IMR-90 (cell line): ENCODE measurements around the gene NCKAP5L. TPM values are rescaled to one million over a fixed set of nuclear protein-coding genes. Genes with fewer than 3 reads are reported as not detected.

Experiments
- ATAC-seq: fragments of 200-7000 bp; cut with Tn5 transposase; 2 replicates; pipeline ENCODE4 v1.9.1; 2020; ENCODE audit warnings: low read depth, mild to moderate bottlenecking, moderate library complexity
- BruUV-seq: library from RNA; stranded (reverse); fragments of 400-500 nt; replicated peaks from 2 replicates; lab custom pipeline; 2021; lab: Mats Ljungman, UMichigan
- CTCF ChIA-PET: fragments of 300-600 bp; formaldehyde crosslinking; extraction: SDS; loops from one replicate; lab custom pipeline; 2021; ENCODE audit warnings: antibody characterized with exemption; lab: Yijun Ruan, JAX
- POLR2A ChIA-PET: fragments of 300-600 bp; sonication (Branson Sonifier 250); formaldehyde crosslinking; loops from one replicate; lab custom pipeline; 2022; ENCODE audit warnings: antibody characterized with exemption; ENCODE audit not compliant: unreplicated experiment; lab: Charles Lee
- DNase-seq: peaks from one replicate; pipeline ENCODE4 v3.0.0; 2013
- H2AFZ ChIP-seq: replicated peaks from 2 replicates; pipeline ENCODE3; 2013; ENCODE audit warnings: low read length, mild to moderate bottlenecking; ENCODE audit not compliant: poor library complexity
- H2AK5ac ChIP-seq: 2 replicates; pipeline ENCODE4 v1.6.1; 2013; ENCODE audit warnings: low read depth, low read length, inconsistent platforms
- H2AK9ac ChIP-seq: replicated peaks from 2 replicates; pipeline ENCODE3; 2013; ENCODE audit warnings: mild to moderate bottlenecking, low read depth, low read length, moderate library complexity; ENCODE audit not compliant: poor library complexity
- H2BK120ac ChIP-seq: 2 replicates; pipeline ENCODE4 v1.6.1; 2013; ENCODE audit warnings: low read depth, low read length, inconsistent platforms
- H2BK15ac ChIP-seq: 3 replicates; pipeline ENCODE4 v1.6.1; 2013; ENCODE audit warnings: low read depth, low read length, inconsistent platforms
- H2BK20ac ChIP-seq: 2 replicates; pipeline ENCODE4 v1.6.1; 2013; ENCODE audit warnings: low read depth, mild to moderate bottlenecking, inconsistent platforms, low read length, moderate library complexity
- H2BK5ac ChIP-seq: 2 replicates; pipeline ENCODE4 v1.6.1; 2013; ENCODE audit warnings: mild to moderate bottlenecking, low read depth, low read length, inconsistent platforms; ENCODE audit not compliant: poor library complexity, severe bottlenecking
- H3K14ac ChIP-seq: replicated peaks from 2 replicates; pipeline ENCODE4 v1.6.1; 2013; ENCODE audit warnings: low read depth, low read length, inconsistent platforms
- H3K18ac ChIP-seq: 2 replicates; pipeline ENCODE4 v1.6.1; 2013; ENCODE audit warnings: low read depth, low read length, control low read depth
- H3K23ac ChIP-seq: 2 replicates; pipeline ENCODE4 v1.6.1; 2013; ENCODE audit warnings: low read depth, low read length, inconsistent platforms
- H3K27ac ChIP-seq: 2 replicates; pipeline ENCODE4 v1.5.1; 2013; ENCODE audit warnings: mild to moderate bottlenecking, control low read depth, low read length; ENCODE audit not compliant: insufficient read depth
- H3K27me3 ChIP-seq: 2 replicates; pipeline ENCODE4 v1.6.1; 2013; ENCODE audit warnings: low read length; ENCODE audit not compliant: control insufficient read depth, insufficient read depth
- H3K36me3 ChIP-seq: 2 replicates; pipeline ENCODE4 v1.6.1; 2013; ENCODE audit warnings: low read length, mixed read lengths; ENCODE audit not compliant: control insufficient read depth, insufficient read depth
- H3K4ac ChIP-seq: 2 replicates; pipeline ENCODE4 v1.6.1; 2013; ENCODE audit warnings: low read depth, low read length, inconsistent platforms
- H3K4me1 ChIP-seq: 2 replicates; pipeline ENCODE4 v1.6.1; 2013; ENCODE audit warnings: low read length, mixed read lengths; ENCODE audit not compliant: control insufficient read depth, insufficient read depth
- H3K4me2 ChIP-seq: 2 replicates; pipeline ENCODE4 v1.6.1; 2013; ENCODE audit warnings: low read depth, mild to moderate bottlenecking, control low read depth, low read length, moderate library complexity
- H3K4me3 ChIP-seq: 2 replicates; pipeline ENCODE4 v1.5.1; 2013; ENCODE audit warnings: low read depth, mild to moderate bottlenecking, control low read depth, low read length, moderate library complexity; ENCODE audit not compliant: insufficient read depth
- H3K56ac ChIP-seq: 2 replicates; pipeline ENCODE4 v1.6.1; 2013; ENCODE audit warnings: low read length, inconsistent platforms; ENCODE audit not compliant: insufficient read depth; ENCODE audit errors: extremely low read depth
- H3K79me1 ChIP-seq, 2 experiments: 2 replicates each; pipeline ENCODE4 v1.6.1; 2013; ENCODE audit warnings: low read length in 2 of 2, inconsistent platforms in 1 of 2, low read depth in 1 of 2
- H3K9ac ChIP-seq: 2 replicates; pipeline ENCODE4 v1.6.1; 2013; ENCODE audit warnings: low read depth, low read length, control low read depth
- H3K9me1 ChIP-seq: 2 replicates; pipeline ENCODE4 v1.6.1; 2013; ENCODE audit warnings: low read length, inconsistent platforms; ENCODE audit not compliant: insufficient read depth
- H3K9me3 ChIP-seq: 2 replicates; pipeline ENCODE4 v1.6.1; 2013; ENCODE audit warnings: low read length; ENCODE audit not compliant: control insufficient read depth, insufficient read depth
- H4K20me1 ChIP-seq: 2 replicates; pipeline ENCODE4 v1.6.1; 2013; ENCODE audit warnings: low read length, inconsistent platforms; ENCODE audit not compliant: insufficient read depth
- H4K5ac ChIP-seq: 2 replicates; pipeline ENCODE4 v1.6.1; 2013; ENCODE audit warnings: mild to moderate bottlenecking, low read depth, low read length, control low read depth
- H4K8ac ChIP-seq, 2 experiments: 2 replicates each; pipeline ENCODE4 v1.6.1; 2013; ENCODE audit warnings: low read depth in 2 of 2, low read length in 2 of 2, control low read depth in 1 of 2, inconsistent platforms in 1 of 2
- H4K91ac ChIP-seq: 2 replicates; pipeline ENCODE4 v1.6.1; 2013; ENCODE audit warnings: low read depth, low read length, inconsistent platforms; ENCODE audit not compliant: insufficient read depth
- BHLHE40 ChIP-seq: fragments of 150-350 bp; IDR thresholded peaks from 2 replicates; pipeline ENCODE4 v1.6.1; 2016; ENCODE audit warnings: mild to moderate bottlenecking, low read depth, low read length
- CEBPB ChIP-seq: IDR thresholded peaks from 2 replicates; pipeline ENCODE4 v1.6.1; 2012; ENCODE audit warnings: low read depth, low read length, improper control_type of control experiment
- CHD1 ChIP-seq: IDR thresholded peaks from 2 replicates; pipeline ENCODE4 v1.6.1; 2012; ENCODE audit warnings: low read depth, low read length, improper control_type of control experiment
- FOS ChIP-seq: fragments of 150-350 bp; IDR thresholded peaks from 2 replicates; pipeline ENCODE4 v1.6.1; 2016; ENCODE audit warnings: low read depth, low read length
- MAFK ChIP-seq: IDR thresholded peaks from 2 replicates; pipeline ENCODE4 v1.6.1; 2012; ENCODE audit warnings: low read depth, low read length, improper control_type of control experiment
- MAZ ChIP-seq: IDR thresholded peaks from 2 replicates; pipeline ENCODE4 v1.6.1; 2012; ENCODE audit warnings: low read depth, mild to moderate bottlenecking, low read length, improper control_type of control experiment, moderate library complexity, borderline replicate concordance
- MXI1 ChIP-seq: IDR thresholded peaks from 2 replicates; pipeline ENCODE4 v1.6.1; 2012; ENCODE audit warnings: low read depth, mild to moderate bottlenecking, low read length, moderate library complexity, borderline replicate concordance
- NFE2L2 ChIP-seq: fragments of 150-350 bp; IDR thresholded peaks from 2 replicates; pipeline ENCODE4 v1.6.1; 2016; ENCODE audit warnings: low read depth, mild to moderate bottlenecking, low read length
- POLR2A ChIP-seq: IDR thresholded peaks from 2 replicates; pipeline ENCODE4 v1.6.1; 2012; ENCODE audit warnings: mild to moderate bottlenecking, low read depth, low read length
- RAD21 ChIP-seq: IDR thresholded peaks from 2 replicates; pipeline ENCODE4 v1.6.1; 2012; ENCODE audit warnings: low read length, improper control_type of control experiment
- RCOR1 ChIP-seq: IDR thresholded peaks from 2 replicates; pipeline ENCODE4 v1.6.1; 2012; ENCODE audit warnings: mild to moderate bottlenecking, low read length, improper control_type of control experiment; ENCODE audit not compliant: insufficient replicate concordance
- RFX5 ChIP-seq: IDR thresholded peaks from 2 replicates; pipeline ENCODE4 v1.8.0; 2012; ENCODE audit warnings: low read depth, mild to moderate bottlenecking, low read length, moderate library complexity
- SMC3 ChIP-seq: fragments of 150-350 bp; IDR thresholded peaks from 2 replicates; pipeline ENCODE4 v1.6.1; 2016; ENCODE audit warnings: low read depth, mild to moderate bottlenecking, antibody characterized with exemption, low read length, moderate library complexity
- WGBS, 2 experiments: methylation state at CpG; one replicate each; pipeline versions ENCODE4 v1.1.5 to v1.1.7; 2013; ENCODE audit warnings: missing lambda C conversion rate in 2 of 2; ENCODE audit not compliant: insufficient read length in 1 of 2; ENCODE audit errors: extremely low coverage in 2 of 2; 5-methylcytosine and 5-hydroxymethylcytosine counted together
- dilution Hi-C: fragments of 300-500 bp; cut with HindIII; formaldehyde crosslinking; loops from one replicate; pipeline ENCODE4 v1.14.3; 2018; ENCODE audit warnings: low sequenced_read_pairs; ENCODE audit not compliant: unreplicated experiment
- in situ Hi-C: fragments of 300-500 bp; cut with MboI; formaldehyde crosslinking; loops from 3 replicates; pipeline ENCODE4 v1.14.3; 2019; ENCODE audit warnings: low sequenced_read_pairs, inconsistent platforms, mixed read lengths
- intact Hi-C: fragments of 100-400 bp; cut with micrococcal nuclease; formaldehyde crosslinking; loops from 2 replicates; pipeline ENCODE4 v1.10.0; 2022
- polyA plus RNA-seq, 3 experiments: library from polyadenylated mRNA; depleted of rRNA; stranded (reverse); fragments of >200 nt; gene quantifications; 2 replicates each; pipeline ENCODE4 v1.2.3, GENCODE V29; 2012; ENCODE audit warnings: low replicate concordance in 1 of 3
- total RNA-seq: library from RNA; depleted of rRNA; stranded (reverse); fragments of >200 nt; gene quantifications from 2 replicates; pipeline ENCODE4 v1.2.3, GENCODE V29; 2012
- TF ChIP-seq, protein P1 (sequence below): fragments of 150-350 bp; IDR thresholded peaks from 2 replicates; pipeline ENCODE4 v1.6.1; 2016; ENCODE audit warnings: low read depth, mild to moderate bottlenecking, low read length, moderate library complexity, borderline replicate concordance
- TF ChIP-seq, protein P2 (sequence below): conservative IDR thresholded peaks from 2 replicates; pipeline ENCODE4 v1.5.1; 2012; ENCODE audit warnings: mild to moderate bottlenecking, low read depth, low read length, improper control_type of control experiment
- TF ChIP-seq, protein P3 (sequence below): fragments of 150-350 bp; IDR thresholded peaks from 2 replicates; pipeline ENCODE4 v1.6.1; 2017; ENCODE audit warnings: mild to moderate bottlenecking, antibody characterized with exemption, low read length, low read depth

The NCKAP5L gene
- total and polyA plus RNA-seq, 2 of the 4 experiments (the other 2 are of a cell fraction) = 6.1 to 14.4 TPM

DNA sequence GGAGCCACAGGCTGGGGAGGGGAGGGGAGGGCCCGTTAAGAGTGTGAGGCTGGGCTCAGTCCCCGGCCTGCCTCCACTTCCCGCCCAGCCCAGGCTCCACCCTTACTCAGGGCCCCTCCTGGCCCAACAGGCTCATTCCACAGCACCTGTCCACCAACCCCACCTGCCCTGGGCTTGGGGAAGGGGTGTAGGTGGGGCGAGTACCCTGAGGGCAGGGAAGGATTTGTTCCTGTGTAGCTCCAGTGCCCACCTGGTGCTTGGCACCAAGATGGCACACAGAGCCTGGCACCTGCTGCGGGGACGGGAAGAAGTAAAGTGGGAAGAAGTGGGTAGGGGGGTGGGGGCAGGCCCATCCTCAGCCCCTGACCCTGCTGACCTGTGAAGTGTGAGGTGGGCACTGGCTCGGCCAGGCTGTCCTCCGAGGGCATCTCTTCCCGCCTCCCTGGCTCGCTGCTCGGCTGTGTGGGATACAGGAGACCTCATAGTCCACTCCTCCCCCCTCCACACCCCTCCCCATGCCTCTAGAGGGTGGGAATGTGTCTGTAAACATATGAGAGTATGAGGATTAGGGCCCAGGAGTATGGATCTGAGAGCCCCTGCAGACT, 35.1 kb downstream of the NCKAP5L start:
- H3K4me2 ChIP-seq = no peak overlapping the region
- no peak overlapping the region for H3K56ac ChIP-seq
- peaks cover 65% of the 10 kb centered on the region for H3K36me3 ChIP-seq
- H2BK5ac ChIP-seq = no peak overlapping the region
- H2AK5ac ChIP-seq = no peak overlapping the region
- no TSS peak for BruUV-seq
- in situ Hi-C loops (no loop called here), intact Hi-C loops (no loop called here), dilution Hi-C loops (no loop called here)
- CTCF ChIA-PET = no interaction called here
- no peak overlapping the region for H3K23ac ChIP-seq
- no peak overlapping the region for H3K4ac ChIP-seq
- H3K27ac ChIP-seq = no peak overlapping the region
- POLR2A ChIA-PET = no interaction called here
- no peaks in the 10 kb centered on the region for H3K79me1 ChIP-seq
- H3K9me3 ChIP-seq = no peaks in the 10 kb centered on the region
- peaks cover 5% of the 10 kb centered on the region; the same call in 1 of the 2 replicates for H4K20me1 ChIP-seq
- ATAC-seq (no peak), DNase-seq (no peak)
- no peak overlapping the region for H2BK15ac ChIP-seq
- H3K14ac ChIP-seq = no peak overlapping the region
- H4K5ac ChIP-seq = no peak overlapping the region
- no peak overlapping the region for H2AK9ac ChIP-seq
- no peak overlapping the region for H3K4me3 ChIP-seq
- H4K8ac ChIP-seq = no peak overlapping the region
- no CpG with 5 or more reads among the region's 11 CpGs for WGBS, 2 experiments
- H3K18ac ChIP-seq = no peak overlapping the region
- no peaks in the 10 kb centered on the region for H3K4me1 ChIP-seq
- H2BK20ac ChIP-seq = no peak overlapping the region
- no peak overlapping the region for H3K9ac ChIP-seq
- no peaks in the 10 kb centered on the region for H3K9me1 ChIP-seq
- TF ChIP-seq RFX5 = no peak
- TF ChIP-seq MAZ = no peak
- no peak for TF ChIP-seq RAD21
- no peak for TF ChIP-seq CEBPB
- TF ChIP-seq, protein P1, sequence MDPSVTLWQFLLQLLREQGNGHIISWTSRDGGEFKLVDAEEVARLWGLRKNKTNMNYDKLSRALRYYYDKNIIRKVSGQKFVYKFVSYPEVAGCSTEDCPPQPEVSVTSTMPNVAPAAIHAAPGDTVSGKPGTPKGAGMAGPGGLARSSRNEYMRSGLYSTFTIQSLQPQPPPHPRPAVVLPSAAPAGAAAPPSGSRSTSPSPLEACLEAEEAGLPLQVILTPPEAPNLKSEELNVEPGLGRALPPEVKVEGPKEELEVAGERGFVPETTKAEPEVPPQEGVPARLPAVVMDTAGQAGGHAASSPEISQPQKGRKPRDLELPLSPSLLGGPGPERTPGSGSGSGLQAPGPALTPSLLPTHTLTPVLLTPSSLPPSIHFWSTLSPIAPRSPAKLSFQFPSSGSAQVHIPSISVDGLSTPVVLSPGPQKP = no peak
- no peak for TF ChIP-seq MXI1
- TF ChIP-seq SMC3 = no peak
- no peak for TF ChIP-seq POLR2A
- TF ChIP-seq CHD1 = no peak
- TF ChIP-seq RCOR1 = no peak
- no peak for TF ChIP-seq FOS
- TF ChIP-seq, protein P2, sequence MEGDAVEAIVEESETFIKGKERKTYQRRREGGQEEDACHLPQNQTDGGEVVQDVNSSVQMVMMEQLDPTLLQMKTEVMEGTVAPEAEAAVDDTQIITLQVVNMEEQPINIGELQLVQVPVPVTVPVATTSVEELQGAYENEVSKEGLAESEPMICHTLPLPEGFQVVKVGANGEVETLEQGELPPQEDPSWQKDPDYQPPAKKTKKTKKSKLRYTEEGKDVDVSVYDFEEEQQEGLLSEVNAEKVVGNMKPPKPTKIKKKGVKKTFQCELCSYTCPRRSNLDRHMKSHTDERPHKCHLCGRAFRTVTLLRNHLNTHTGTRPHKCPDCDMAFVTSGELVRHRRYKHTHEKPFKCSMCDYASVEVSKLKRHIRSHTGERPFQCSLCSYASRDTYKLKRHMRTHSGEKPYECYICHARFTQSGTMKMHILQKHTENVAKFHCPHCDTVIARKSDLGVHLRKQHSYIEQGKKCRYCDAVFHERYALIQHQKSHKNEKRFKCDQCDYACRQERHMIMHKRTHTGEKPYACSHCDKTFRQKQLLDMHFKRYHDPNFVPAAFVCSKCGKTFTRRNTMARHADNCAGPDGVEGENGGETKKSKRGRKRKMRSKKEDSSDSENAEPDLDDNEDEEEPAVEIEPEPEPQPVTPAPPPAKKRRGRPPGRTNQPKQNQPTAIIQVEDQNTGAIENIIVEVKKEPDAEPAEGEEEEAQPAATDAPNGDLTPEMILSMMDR = no peak
- TF ChIP-seq BHLHE40 = no peak
- TF ChIP-seq NFE2L2 = no peak
- TF ChIP-seq, protein P3, sequence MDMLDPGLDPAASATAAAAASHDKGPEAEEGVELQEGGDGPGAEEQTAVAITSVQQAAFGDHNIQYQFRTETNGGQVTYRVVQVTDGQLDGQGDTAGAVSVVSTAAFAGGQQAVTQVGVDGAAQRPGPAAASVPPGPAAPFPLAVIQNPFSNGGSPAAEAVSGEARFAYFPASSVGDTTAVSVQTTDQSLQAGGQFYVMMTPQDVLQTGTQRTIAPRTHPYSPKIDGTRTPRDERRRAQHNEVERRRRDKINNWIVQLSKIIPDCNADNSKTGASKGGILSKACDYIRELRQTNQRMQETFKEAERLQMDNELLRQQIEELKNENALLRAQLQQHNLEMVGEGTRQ = no peak
- no peak for TF ChIP-seq MAFK
- no peaks in the 10 kb centered on the region for H3K27me3 ChIP-seq
- H4K91ac ChIP-seq = no peak overlapping the region
- H2AFZ ChIP-seq = no peak overlapping the region
- no peak overlapping the region for H2BK120ac ChIP-seq
